HK-2 (cell line): Measurements from ENCODE around the gene CEP68.
"Not testable (repeated sequence)": the region's sequence is repeated elsewhere in the genome, so short reads cannot be mapped to it uniquely, and the experiment has no call there.

Experiments used
- DNase-seq: peaks from one replicate; pipeline ENCODE4 v3.0.0-alpha.2; 2018; ENCODE audit not compliant: unreplicated experiment

The CEP68 gene

DNA sequence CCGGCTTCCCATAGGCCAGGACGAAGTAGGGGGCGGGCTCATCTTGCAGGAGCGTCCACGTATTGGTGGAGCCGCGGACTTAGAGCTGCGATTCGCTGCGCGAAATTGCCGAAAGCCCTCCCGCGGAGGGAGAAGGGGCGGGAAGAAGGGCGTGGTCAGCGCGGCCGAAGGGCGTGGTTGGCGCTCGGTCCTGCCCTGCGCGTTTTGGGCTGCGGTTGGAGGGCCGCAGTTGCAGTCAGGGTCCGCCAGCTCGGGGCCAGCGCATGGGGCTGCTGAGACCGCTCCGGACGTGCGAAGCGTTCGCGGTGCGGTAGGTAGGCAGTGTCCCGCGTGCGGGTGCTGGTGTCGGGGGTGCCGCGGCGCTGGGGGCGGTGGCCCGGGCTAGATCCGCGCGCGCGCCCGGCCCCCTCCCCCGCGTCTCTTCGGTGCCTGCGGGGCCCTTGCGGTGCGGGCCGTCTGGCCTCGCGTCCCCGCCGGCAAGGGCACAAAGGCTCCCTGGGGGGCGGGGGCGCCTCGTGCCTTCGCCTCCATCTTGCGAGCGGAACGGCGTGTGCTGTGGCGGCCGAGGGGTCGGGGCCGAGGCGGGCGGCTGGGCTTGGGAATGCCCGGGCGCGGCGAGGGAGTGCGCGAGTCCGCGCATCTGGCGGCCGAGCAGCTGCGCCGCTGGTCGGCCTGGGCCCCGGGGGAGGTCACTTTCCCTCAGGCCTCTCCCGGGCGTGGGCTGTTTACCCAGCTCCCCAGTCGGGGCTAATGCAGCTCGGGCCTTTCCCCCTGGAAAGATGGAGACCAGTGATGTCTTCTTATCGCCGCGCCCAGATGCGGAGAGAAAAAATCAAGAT is at the start of gene CEP68:
CEP68 (plus strand) TSS at position 202 of the 839 bp plus-strand sequence. CDS start 13,029 bp downstream, outside the sequence.
- peak; percentile 97 for DNase-seq

DNA sequence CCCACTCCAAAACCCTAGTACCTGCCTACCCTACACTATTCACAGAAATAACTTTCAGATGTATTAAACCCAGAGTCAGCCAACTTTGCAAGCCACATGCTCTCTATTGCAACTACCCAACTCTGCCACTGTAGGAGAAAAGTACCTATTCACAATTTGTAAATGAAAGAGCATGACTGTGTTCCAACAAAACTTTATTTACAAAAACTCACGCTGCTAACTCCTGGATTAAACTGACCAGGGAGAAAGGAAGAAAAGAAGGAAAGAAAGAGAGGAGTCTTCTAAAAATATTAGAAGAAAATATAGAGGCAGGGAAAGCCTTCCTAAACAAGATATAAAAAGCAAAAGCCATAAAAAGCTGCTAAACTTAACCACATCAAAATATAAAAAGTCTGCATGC is 42.4 kb upstream of the CEP68 start:
- DNase-seq, result no peak

DNA sequence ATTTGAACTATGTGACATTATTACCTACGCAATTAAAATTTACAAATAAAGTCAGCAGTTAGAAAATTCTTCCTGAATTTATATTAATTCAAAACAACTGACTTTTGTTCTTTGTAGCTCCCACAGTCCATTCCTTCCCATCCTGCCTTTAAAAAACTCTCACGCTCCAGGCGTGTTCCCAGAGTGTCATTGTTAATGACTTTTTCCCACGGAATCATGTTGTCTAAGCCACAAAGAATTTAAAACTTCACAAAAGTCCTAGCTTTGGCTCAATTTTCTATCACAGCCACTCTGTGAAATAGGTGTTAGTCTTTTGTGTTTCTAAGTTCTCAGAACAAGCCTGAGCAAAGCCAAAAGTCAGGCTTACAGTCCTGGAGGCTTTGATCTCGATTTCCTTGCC is 40.5 kb upstream of the CEP68 start:
- DNase-seq, result no peak

DNA sequence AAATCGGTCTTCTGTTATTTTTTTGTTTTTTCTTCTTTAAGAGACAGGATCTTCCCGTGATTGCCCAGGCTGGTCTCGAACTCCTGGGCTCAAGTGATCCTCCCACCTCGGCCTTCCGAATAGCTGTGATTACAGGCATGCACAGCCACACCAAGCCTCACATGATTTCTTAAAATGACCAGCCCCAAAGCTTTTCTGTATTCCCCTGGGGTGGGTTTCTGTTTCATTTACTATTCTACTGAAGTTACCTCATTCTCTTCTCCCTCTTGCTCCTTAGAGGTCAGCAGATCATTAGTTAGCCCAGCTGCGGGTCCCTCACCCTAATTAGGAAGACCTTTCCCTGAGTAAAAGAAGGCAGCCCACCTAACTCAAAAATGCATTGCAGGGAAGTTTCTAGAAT is 39.4 kb upstream of the CEP68 start:
- DNase-seq, result no peak

GRCh38 chr2:65017335-65017734 is 38.9 kb upstream of the CEP68 start:
- no peak for DNase-seq

- no peak for DNase-seq
Observed at GRCh38 chr2:65018141-65018582, 38.1 kb upstream of the CEP68 start.

GRCh38 chr2:65019010-65019409 is 37.2 kb upstream of the CEP68 start:
- DNase-seq, result no peak

DNA sequence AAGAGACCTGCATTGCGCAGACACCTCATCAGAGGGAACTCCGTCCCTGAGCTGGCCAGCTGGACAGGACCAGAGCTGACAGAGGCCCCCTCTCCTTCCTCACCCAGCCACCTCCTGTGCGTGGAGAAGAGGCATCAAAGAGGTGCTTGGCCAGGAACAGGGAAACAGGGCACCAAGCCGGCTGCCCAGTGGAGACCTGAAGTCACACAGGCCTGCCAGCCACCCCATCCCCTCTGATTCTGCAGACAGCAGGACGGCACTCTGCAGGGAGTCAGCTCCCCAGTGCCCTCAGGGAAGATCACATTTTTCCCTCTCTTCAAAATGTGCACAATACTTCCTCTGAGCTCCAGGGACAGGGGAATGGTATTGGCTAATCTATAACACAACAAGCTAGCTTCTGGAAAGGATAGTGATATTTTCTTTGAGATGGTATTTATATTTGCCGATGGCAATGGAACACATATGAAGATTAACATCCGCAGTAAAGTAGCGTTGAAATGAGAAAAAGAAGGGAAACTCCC is 36.5 kb upstream of the CEP68 start:
- no peak for DNase-seq

DNA sequence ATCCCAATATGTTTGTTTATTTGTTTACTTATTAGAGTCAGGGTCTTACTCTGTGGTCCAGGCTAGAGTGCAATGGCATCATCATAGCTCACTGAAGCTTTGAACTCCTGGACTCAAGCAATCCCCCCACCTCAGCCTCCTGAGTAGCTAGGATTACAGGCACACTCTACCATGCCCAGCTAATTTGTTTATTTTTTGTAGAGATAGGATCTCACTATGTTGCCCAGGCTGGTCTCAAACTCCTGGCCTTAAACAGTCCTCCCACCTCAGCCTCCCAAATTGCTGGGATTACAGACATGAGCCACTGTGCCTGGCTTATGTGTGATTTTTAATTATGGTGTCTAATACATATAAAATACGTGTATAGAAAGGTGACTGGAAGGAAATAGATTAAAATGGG is 36.0 kb upstream of the CEP68 start:
- DNase-seq, result not testable (repeated sequence)

- no peak for DNase-seq
Observed at GRCh38 chr2:65020943-65021528, 35.2 kb upstream of the CEP68 start.

GRCh38 chr2:65021709-65022108 is 34.5 kb upstream of the CEP68 start:
- no peak for DNase-seq

DNA sequence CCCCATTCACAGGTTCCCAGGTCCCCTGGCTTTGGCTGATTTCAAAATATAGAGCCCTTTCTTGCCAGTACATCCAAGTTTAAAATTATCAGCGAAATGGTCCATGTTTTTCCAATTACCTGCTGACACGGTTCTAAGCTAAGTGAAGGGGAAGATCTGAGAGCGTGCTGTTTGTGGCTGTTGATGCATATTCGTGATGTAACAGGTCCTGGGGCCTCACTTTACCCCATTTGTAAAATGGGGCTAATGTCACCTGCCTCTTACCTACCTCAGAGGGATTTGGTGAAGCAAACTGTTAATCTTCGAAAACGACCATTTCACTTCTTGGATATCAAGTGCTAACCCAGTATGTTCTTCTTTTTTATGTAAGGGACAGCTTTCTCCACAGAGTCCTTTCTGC is 34.0 kb upstream of the CEP68 start:
- no peak for DNase-seq

GRCh38 chr2:65023742-65024141 is 32.5 kb upstream of the CEP68 start:
- no peak for DNase-seq

DNA sequence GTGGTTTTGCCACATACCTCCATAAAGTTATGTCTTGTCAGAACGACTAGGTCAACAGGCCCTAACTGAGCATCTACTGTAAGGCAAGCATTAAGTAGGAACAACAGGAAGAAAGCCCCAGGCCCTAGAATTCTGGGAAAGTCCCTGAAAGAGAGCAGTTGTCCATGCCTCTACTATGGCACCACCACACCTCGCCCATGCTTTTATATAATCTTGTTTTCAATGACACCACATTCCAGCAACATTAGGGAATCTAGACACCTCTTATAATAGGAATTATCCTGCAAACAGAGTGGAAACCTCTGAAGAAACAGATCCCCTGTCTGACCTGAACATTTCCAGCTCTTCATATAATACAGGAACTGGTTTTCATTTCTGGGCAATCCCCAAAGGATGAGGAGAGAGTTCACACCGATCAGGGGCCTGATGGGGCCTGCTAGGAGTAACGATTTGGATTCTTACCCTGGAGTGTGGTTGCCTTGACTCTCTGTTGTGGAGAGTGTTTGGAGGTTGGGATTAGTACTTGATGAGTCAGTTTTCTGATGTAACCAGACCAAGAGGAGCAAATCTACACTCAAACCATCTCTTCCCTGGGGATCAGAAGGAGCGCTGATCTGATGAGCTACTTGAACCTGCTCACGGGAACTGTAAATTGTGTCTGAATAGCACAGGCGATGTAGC is 31.9 kb upstream of the CEP68 start:
- peak; percentile 18 for DNase-seq

DNA sequence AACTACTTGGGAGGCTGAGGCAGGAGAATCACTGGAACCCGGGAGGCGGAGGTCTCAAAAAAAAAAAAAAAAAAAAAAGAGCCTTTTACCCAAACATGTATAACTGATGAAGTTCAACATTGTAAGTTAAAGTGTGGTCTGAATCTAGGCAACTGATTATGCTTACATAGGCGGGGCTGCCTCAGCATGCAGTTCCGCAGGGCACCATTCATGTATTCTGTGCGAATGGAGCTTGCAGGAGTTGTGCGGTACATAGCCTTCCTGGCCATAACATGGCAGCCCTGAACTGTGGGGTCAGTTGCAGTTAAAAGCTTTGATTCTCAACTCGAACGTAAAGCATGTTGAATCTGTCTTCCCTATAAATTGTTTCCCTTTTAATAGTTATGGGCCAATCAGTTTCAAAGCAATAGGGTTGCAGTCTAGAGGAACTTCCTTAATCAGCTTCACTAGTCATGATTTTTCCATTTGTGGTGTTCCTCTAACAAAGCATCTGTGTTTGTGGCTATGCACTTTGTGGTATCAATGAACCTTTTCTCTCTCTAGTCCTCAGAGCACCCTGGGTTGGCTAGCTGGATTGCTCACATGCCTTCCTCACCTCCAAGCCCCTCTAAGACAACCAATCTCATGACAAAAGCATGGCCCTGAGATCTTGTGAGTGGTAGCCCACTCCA is 30.6 kb upstream of the CEP68 start:
- DNase-seq, result no peak

- no peak for DNase-seq
Observed at GRCh38 chr2:65026154-65026553, 30.1 kb upstream of the CEP68 start.

DNA sequence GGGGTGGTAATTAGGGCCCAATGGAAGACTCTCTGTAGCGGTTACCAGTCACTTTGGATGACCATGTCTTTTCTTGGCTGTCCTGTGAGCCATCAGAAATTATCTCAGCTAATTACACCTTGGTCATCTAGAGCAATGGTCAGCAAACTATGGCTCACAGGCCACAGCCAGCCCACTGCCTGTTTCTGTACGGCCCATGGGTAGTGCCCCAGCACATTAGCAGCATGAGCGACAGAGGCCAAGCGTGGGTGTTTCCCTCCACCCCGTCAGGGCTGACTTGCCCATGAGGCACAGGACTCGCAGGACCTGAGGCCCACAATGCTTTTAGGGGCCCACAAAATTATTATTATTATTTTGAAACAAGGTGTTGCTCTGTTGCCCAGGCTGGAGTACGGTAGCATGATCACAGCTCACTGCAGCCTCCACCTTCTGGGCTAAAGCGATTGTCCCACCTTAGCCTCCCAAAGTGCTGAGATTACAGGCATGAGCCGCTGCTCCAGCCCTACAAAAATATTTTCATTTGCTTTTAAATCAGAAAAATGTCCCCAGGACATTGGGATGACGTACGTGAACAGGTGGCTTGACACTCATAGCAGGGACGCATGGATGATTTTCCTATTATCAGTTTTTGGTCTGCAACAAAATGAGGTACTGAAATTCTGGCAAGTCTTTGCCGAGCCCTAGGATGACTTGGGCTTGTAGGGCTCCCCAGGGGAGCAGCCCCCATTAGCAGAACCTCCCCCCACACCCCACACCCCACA is 29.3 kb upstream of the CEP68 start:
- DNase-seq, result no peak

- DNase-seq, result no peak
Observed at GRCh38 chr2:65027616-65028244, 28.5 kb upstream of the CEP68 start.

DNA sequence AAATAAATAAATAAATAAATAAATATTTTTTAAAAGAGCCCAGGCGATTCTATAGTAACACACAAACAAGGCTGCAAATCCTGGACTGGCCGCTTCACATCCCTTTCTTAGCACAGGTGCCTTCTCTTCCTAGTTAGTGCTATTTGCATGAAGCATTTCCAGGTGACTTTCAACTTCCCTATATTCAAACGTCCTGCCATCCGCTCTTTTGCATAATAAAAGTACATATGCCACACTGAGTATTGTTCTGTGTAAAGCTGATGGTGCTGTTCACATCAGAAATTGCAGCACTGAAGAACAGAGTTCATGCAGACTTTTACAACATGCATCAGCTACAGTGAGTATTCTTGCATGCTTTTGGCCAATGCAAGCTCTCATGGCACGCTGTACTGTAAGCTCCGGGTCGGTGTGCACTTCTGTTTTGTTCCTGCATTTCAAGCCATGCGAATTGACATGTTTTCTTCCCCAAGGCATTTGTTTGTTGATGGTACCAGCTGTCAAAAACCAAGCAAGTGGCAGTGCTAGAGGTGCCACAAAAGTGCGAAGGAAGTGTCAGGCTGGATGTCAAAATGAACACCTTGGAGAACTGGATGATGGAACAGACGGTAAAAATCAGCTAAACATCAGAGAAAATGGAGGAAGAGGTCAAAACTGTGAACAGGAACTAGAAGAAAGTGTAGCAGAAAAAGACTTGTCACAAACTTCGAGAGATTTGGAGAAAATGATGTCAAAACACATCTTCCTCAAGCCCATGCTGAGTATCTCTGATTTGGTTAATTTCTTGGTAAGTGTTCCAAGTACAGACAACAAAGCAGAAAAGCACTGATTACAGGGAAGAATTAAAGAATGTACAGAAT is 25.5 kb upstream of the CEP68 start:
- DNase-seq, result no peak
